Skeletal muscle tissue (tissue), 4 donors: ENCODE measurements around the gene VANGL1. TPM values are rescaled to one million over a fixed set of nuclear protein-coding genes. Genes with fewer than 3 reads are reported as not detected.

Source experiments
- H3K27ac ChIP-seq: one replicate; pipeline ENCODE4 v1.7.0; 2013; ENCODE audit warnings: mild to moderate bottlenecking, low read depth, low read length, inconsistent platforms
- H3K27me3 ChIP-seq, 3 donors: one replicate each; pipeline ENCODE4 v1.7.0; 2013; ENCODE audit warnings: low read length in 3 of 3; ENCODE audit not compliant: control insufficient read depth in 3 of 3, insufficient read depth in 3 of 3
- H3K36me3 ChIP-seq, 3 donors: one replicate each; pipeline ENCODE4 v1.7.0; 2013; ENCODE audit warnings: low read length in 3 of 3; ENCODE audit not compliant: control insufficient read depth in 3 of 3, insufficient read depth in 3 of 3
- H3K4me1 ChIP-seq, 3 donors: one replicate each; pipeline ENCODE4 v1.7.0; 2013; ENCODE audit warnings: low read length in 3 of 3, mild to moderate bottlenecking in 3 of 3; ENCODE audit not compliant: control insufficient read depth in 3 of 3, insufficient read depth in 3 of 3
- H3K4me3 ChIP-seq, 3 donors: one replicate each; pipeline ENCODE4 v1.7.0; 2013; ENCODE audit warnings: low read length in 3 of 3
- H3K9ac ChIP-seq, 3 donors: one replicate each; pipeline ENCODE4 v1.7.0; 2013; ENCODE audit warnings: low read length in 3 of 3, mild to moderate bottlenecking in 3 of 3, moderate library complexity in 2 of 3, low read depth in 1 of 3
- H3K9me3 ChIP-seq, 3 donors: one replicate each; pipeline ENCODE4 v1.7.0; 2013; ENCODE audit warnings: low read length in 3 of 3; ENCODE audit not compliant: control insufficient read depth in 3 of 3
- total RNA-seq: library from RNA; depleted of rRNA; stranded (reverse); fragments of >200 nt; gene quantifications from one replicate; pipeline ENCODE4 v1.2.3, GENCODE V29; 2014
- donor health status: Osteomylitis.

Gene VANGL1
- total RNA-seq, 1 donor from 2014 or later = 4.2 TPM

DNA sequence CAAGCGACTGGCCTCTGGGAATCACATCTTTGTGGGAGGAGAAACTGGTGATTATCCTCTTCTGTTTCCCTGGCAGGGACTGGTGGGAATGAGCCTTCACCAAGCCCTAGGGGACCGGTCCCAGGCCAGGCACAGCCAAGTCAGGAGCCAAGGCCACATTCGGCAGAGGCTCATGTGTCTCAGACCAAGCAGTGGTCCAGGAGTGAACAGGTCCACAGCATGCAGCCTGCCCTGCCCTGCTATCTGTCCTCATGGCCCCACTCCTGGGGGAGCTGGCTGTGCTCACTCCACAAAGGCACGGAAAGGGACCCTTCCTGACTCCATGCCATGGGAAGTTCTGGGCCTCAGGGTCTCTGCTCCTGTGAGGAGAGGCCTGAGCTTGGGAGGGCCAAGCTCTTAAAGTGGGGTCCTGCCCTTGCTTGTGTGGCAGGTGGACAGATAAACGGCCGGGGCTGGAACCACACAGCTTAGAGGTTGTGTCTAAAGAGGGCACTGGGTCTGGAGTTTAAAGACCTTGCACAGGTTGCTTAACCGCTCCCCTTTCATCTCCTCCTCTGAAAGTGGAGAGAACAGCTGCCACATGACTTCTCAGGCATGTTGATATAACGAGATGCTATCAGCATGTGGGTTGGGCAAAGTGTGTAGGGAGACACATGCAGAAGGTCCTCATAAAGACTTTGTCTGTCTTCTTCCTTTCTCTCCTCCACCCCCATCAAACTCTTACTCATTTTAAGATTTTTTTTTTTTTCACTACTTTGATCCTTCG lies 69.3 kb downstream of the VANGL1 start:
- H3K36me3 ChIP-seq = peaks cover 0 to 9% (median 5%) of the 10 kb centered on the region in 3 donors
- H3K4me1 ChIP-seq = no peaks in the 10 kb centered on the region
- no peak overlapping the region for H3K9ac ChIP-seq
- H3K27ac ChIP-seq = no peak overlapping the region
- no peaks in the 10 kb centered on the region for H3K9me3 ChIP-seq
- H3K27me3 ChIP-seq = no peaks in the 10 kb centered on the region
- no peak overlapping the region for H3K4me3 ChIP-seq

DNA sequence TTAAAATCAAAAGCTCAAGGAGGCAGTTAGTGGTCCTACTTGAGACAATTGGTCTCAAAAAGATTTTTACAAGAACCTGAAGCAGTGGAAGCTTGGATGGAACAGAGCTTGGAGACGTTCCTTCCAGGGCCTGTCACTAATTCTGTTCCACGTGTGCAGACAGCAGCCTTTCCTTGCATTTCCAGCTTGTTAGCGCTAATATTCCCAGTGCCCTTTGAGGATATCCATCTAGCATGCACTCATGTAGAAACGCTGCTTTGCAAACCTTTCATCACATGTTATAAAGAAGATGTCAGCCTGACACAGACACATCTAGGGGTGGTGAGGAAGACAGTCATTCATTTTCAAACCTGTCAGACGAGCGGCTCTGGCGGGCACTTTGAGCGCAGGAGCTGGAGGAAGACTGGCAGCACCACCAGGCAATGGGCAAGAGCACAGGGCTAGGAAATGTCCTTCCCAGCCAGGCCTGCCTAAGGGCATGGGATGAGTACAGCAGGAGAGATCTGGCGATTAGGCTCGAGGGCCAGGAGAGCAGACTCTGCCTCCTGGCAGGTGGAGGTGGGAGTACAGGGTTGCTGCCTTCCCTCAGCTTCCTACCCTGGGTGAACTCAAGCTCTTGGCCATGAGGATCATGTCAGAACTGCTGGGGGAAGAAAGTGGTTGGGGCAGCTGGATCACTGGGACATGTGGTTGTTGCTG lies 71.3 kb downstream of the VANGL1 start:
- H3K27ac ChIP-seq = no peak overlapping the region
- no peak overlapping the region for H3K4me3 ChIP-seq
- H3K9me3 ChIP-seq = no peaks in the 10 kb centered on the region
- no peaks in the 10 kb centered on the region for H3K4me1 ChIP-seq
- H3K9ac ChIP-seq = no peak overlapping the region
- no peaks in the 10 kb centered on the region for H3K27me3 ChIP-seq
- peaks cover 0 to 6% (median 0%) of the 10 kb centered on the region in 3 donors for H3K36me3 ChIP-seq

DNA sequence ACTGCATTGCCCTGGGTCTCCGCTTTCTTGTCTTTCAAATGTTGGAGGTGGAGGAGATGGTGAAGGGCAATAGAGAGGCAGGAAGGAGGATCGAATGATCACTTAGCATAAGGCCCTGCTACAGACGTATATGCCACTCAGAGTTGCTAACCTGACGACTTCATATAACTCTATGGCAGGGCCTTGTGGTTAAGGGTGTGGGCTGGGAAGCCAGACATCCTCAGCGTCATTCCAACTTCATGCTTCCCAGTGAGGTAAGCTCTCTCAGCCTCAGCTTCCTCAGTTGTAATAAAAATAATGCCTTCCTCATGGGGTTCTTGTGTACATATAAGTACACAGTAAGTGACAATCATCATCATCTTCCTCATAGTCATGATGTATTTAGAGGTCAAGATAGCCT lies 72.1 kb downstream of the VANGL1 start:
- no peak overlapping the region for H3K27ac ChIP-seq
- no peak overlapping the region for H3K9ac ChIP-seq
- H3K4me1 ChIP-seq = no peaks in the 10 kb centered on the region
- peaks cover 0 to 6% (median 2%) of the 10 kb centered on the region in 3 donors for H3K36me3 ChIP-seq
- no peaks in the 10 kb centered on the region for H3K9me3 ChIP-seq
- no peak overlapping the region for H3K4me3 ChIP-seq
- no peaks in the 10 kb centered on the region for H3K27me3 ChIP-seq

DNA sequence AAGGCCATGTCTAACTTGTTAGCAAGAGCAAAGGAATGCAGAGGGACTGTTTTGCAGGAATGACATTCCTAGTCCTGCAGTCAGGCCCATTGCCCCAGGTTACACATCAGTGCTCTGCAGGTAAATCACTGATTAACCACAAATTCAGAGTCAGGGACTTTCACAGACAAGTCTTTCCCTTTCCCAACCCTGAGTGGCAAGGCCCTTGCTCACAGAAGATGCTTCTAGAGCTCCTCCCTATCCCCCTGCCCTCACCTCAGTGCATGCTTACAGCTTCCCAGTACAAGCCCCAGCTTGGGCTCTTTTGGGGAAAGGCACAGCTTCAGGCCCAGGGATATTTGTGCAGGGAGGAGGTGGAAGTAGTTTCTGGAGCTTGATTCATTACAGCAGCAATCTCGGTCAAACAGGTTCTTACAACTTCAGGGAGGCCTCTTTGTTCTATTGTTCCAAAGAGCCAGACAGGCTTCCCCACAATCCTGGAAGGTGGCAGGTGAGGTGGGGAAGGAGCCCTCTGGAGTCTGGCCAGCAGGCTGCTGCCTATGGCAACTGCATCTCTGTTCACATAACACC lies 72.9 kb downstream of the VANGL1 start:
- Histone ChIP-seq H3K4me1 (no peaks in the 10 kb centered on the region), H3K36me3 (peaks cover 0 to 6% (median 5%) of the 10 kb centered on the region in 3 donors), H3K27ac (no peak overlapping the region), H3K9me3 (no peaks in the 10 kb centered on the region), H3K4me3 (no peak overlapping the region), H3K9ac (no peak overlapping the region), H3K27me3 (no peaks in the 10 kb centered on the region)

DNA sequence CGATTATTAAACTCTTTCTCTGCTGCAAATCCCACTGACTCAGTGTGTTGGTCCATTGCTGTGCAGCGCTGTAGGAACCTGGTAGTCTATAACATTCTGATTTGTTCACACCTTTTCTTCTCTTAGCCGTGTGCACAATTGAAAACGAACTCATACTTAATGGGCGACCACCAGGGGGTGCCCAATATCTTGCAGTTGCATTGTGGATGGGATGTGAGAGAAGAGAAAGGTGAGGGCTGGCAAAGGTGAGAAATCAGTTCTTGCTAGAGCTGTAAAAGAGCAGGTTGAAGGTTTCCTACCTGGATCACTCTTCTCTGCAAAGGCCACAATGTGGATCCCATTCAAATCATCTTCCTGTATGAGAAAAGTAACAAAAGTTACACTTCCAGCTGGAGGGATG lies 75.8 kb downstream of the VANGL1 start:
- no peak overlapping the region for H3K9ac ChIP-seq
- H3K4me3 ChIP-seq = no peak overlapping the region
- H3K9me3 ChIP-seq = no peaks in the 10 kb centered on the region
- no peaks in the 10 kb centered on the region for H3K4me1 ChIP-seq
- H3K27ac ChIP-seq = no peak overlapping the region
- peaks cover 0 to 18% (median 7%) of the 10 kb centered on the region in 3 donors for H3K36me3 ChIP-seq
- H3K27me3 ChIP-seq = no peaks in the 10 kb centered on the region

DNA sequence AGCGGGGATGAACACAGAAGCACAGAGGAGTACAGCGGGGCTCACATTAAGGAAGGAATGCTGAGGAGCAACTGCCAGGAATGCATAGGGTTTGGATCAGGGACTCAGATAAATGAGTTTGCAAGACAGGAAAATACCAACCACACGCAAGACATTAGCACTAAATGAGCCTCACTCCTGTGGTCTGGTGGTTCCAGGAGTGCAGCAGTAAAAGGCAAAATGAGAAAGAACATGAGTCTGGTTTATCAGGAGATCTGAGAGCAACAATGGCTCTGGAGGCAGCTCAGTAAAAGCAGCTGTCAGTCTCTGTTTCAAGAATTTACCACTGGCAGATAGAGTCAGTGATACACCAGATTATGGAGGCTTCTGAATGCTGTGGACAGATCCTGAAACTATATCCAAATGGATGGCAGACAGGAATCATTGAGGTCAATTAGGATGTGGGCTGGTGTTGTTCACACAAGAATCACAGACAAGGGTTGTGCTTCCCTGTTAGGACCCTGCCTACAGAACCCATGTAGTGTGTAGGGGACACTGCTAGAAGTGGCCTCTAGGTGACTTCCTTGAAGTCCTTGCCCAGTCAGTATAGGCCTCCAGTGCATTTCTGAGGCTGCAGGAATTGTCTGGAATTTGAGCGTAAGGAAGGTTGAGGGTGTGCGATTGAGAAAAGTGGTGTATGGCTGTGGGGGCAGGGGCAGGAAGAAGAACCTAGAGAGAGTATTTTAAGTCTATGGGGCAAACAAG lies 76.4 kb downstream of the VANGL1 start:
- Histone ChIP-seq H3K27me3 (no peaks in the 10 kb centered on the region), H3K9ac (no peak overlapping the region), H3K4me3 (no peak overlapping the region), H3K4me1 (no peaks in the 10 kb centered on the region), H3K27ac (no peak overlapping the region), H3K36me3 (peaks cover 0 to 19% (median 7%) of the 10 kb centered on the region in 3 donors), H3K9me3 (no peaks in the 10 kb centered on the region)

DNA sequence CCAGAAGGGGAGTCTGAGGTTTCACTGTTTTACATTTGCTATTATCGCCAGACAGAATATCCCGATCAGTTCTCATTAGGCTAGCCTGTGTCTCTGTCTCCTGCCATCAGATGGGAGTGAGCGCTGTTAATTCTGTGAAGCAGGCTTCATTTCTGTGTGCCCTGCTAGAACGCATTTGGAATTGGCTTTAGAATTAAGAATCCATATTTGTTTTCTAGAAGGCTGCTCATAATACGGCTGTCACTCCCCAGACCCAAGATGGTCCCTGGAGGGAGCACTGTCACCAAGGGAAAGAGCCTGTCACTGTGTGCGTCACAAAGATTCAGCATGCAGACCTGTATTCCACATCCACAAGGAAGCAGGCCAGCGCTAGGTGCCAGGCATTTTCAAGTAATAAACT lies 77.5 kb downstream of the VANGL1 start:
- Histone ChIP-seq H3K36me3 (peaks cover 1 to 19% (median 11%) of the 10 kb centered on the region in 3 donors), H3K4me3 (no peak overlapping the region), H3K4me1 (no peaks in the 10 kb centered on the region), H3K27ac (no peak overlapping the region), H3K9ac (no peak overlapping the region), H3K9me3 (no peaks in the 10 kb centered on the region), H3K27me3 (no peaks in the 10 kb centered on the region)

DNA sequence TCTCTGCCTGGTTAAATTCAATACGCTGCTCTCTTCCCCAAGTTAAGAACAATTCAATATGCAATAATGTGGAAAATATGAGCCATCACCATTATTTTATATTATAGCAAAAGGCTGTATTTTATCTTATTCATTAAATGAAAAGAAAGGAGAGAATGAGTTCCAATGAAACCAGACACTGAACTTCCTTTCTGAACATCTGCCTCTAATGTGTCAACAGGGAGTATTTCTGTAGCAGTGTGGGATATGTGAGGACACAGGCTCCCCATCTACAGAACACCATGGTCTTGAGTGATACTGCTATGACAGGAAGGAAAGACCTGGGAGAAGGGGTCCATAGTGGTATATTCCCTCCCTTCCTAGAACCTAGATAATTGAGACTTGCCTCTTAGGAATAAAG lies 80.5 kb downstream of the VANGL1 start:
- Histone ChIP-seq H3K9ac (no peak overlapping the region), H3K27me3 (no peaks in the 10 kb centered on the region), H3K36me3 (peaks cover 1 to 27% (median 19%) of the 10 kb centered on the region in 3 donors), H3K27ac (no peak overlapping the region), H3K9me3 (no peaks in the 10 kb centered on the region), H3K4me3 (no peak overlapping the region), H3K4me1 (peaks cover 0 to under 1% (median 0%) of the 10 kb centered on the region in 3 donors)

DNA sequence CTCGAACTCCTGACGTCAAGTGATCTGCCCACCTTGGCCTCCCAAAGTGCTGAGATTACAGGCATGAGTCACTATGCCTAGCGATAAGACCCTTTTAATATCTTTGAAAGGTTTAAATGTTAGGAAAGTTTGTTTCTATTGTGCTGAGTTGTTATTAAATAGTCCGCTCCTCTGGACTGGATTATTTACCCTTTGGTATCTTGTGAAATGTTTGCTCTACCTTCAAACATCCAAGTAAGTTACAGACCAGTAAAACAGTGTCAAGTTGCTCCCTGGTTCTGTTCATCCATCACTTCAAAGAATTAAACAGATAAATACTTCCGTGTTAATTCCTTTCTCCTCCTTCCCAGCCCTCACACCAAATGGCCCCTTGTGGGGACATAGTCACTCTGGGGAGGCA lies 82.0 kb downstream of the VANGL1 start:
- Histone ChIP-seq H3K27me3 (no peaks in the 10 kb centered on the region), H3K4me1 (peaks cover 5 to 10% (median 6%) of the 10 kb centered on the region in 3 donors), H3K9ac (no peak overlapping the region), H3K36me3 (peaks cover 1 to 36% (median 17%) of the 10 kb centered on the region in 3 donors), H3K4me3 (no peak overlapping the region), H3K27ac (no peak overlapping the region), H3K9me3 (no peaks in the 10 kb centered on the region)
